Smooth muscle cell (in vitro differentiated cells): ENCODE results near the gene GPR137. TPM values are rescaled to one million over a fixed set of nuclear protein-coding genes. Genes with fewer than 3 reads are reported as not detected.

Source experiments
- DNase-seq: peaks from one replicate; lab custom pipeline; 2025; ENCODE audit not compliant: unreplicated experiment; lab: John Stamatoyannopoulos, UW
- H2AFZ ChIP-seq: fragments of 200-600 bp; sonication (generic); 2 replicates; pipeline ENCODE4 v1.6.0; 2016; ENCODE audit warnings: antibody characterized with exemption, low read depth, mild to moderate bottlenecking
- H3F3A ChIP-seq: fragments of 200-600 bp; sonication (generic); 2 replicates; pipeline ENCODE4 v1.6.0; 2017; ENCODE audit warnings: antibody characterized with exemption, low read depth
- H3K27ac ChIP-seq: fragments of 200-600 bp; sonication (generic); 2 replicates; pipeline ENCODE4 v1.5.1; 2016; ENCODE audit warnings: low read depth, mild to moderate bottlenecking
- H3K27me3 ChIP-seq: fragments of 200-600 bp; sonication (generic); 2 replicates; pipeline ENCODE4 v1.6.1; 2016; ENCODE audit warnings: low read depth, mild to moderate bottlenecking
- H3K36me3 ChIP-seq: fragments of 200-600 bp; sonication (generic); 2 replicates; pipeline ENCODE4 v1.5.1; 2016; ENCODE audit warnings: low read depth
- H3K4me1 ChIP-seq: fragments of 200-600 bp; sonication (generic); 2 replicates; pipeline ENCODE4 v1.5.1; 2016; ENCODE audit warnings: low read depth
- H3K4me2 ChIP-seq: fragments of 200-600 bp; sonication (generic); 2 replicates; pipeline ENCODE4 v1.6.0; 2016; ENCODE audit warnings: mild to moderate bottlenecking
- H3K4me3 ChIP-seq: fragments of 200-600 bp; sonication (generic); 2 replicates; pipeline ENCODE4 v1.5.1; 2016; ENCODE audit warnings: mild to moderate bottlenecking
- H3K79me2 ChIP-seq: fragments of 200-600 bp; sonication (generic); 2 replicates; pipeline ENCODE4 v1.6.0; 2016; ENCODE audit warnings: low read depth, mild to moderate bottlenecking
- H3K9ac ChIP-seq: fragments of 200-600 bp; sonication (generic); 2 replicates; pipeline ENCODE4 v1.6.0; 2016; ENCODE audit warnings: low read depth
- H3K9me3 ChIP-seq: fragments of 200-600 bp; sonication (generic); replicated peaks from 2 replicates; pipeline ENCODE4 v1.5.1; 2016; ENCODE audit warnings: low read depth
- H4K20me1 ChIP-seq: fragments of 200-600 bp; sonication (generic); 2 replicates; pipeline ENCODE4 v1.6.0; 2016; ENCODE audit warnings: low read depth
- WGBS: methylation state at CpG from one replicate; pipeline ENCODE4 v1.1.7; 2016; ENCODE audit warnings: low lambda C conversion rate; 5-methylcytosine and 5-hydroxymethylcytosine counted together
- polyA plus RNA-seq: library from polyadenylated mRNA; unstranded; fragments of >200 nt; fragmentation: Nextera tagmentation; extraction: Ambion mirVana; gene quantifications from 2 replicates; pipeline ENCODE4 v1.2.1, GENCODE V29; 2016
- total RNA-seq: library from RNA; depleted of rRNA; stranded (reverse); fragments of >200 nt; gene quantifications from 2 replicates; pipeline ENCODE4 v1.2.3, GENCODE V29; 2014
- TF ChIP-seq, protein P1 (sequence below): fragments of 200-600 bp; sonication (generic); IDR thresholded peaks from 2 replicates; pipeline ENCODE4 v1.5.1; 2017; ENCODE audit warnings: borderline replicate concordance, mild to moderate bottlenecking, antibody characterized with exemption; ENCODE audit not compliant: insufficient read depth, poor library complexity, severe bottlenecking

The GPR137 gene
- total and polyA plus RNA-seq, 2 experiments from 2014 or later: 17.3 to 69.0 TPM

DNA sequence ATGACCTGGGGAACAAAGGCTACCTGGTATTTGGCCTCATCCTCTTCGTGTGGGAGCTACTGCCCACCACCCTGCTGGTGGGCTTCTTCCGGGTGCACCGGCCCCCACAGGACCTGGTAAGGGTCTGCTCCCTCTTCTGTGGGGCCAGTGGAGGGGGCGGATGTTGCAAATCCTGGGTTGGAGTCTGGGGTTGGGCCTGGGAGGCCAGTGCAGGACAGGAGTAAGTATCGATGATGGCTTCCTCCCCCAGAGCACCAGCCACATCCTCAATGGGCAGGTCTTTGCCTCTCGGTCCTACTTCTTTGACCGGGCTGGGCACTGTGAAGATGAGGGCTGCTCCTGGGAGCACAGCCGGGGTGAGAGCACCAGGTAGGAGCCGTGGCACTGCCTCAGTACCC is 2.7 kb downstream of the GPR137 start:
- Histone ChIP-seq H3K27me3 (peaks cover 38% of the 10 kb centered on the region), H3K4me3 (no peak overlapping the region), H3K79me2 (peaks cover 9% of the 10 kb centered on the region), H2AFZ (no peak overlapping the region), H3K9me3 (no peaks in the 10 kb centered on the region), H3F3A (no peaks in the 10 kb centered on the region), H3K27ac (no peak overlapping the region), H3K4me1 (peaks cover 16% of the 10 kb centered on the region), H4K20me1 (peaks cover 20% of the 10 kb centered on the region), H3K36me3 (no peaks in the 10 kb centered on the region), H3K9ac (no peak overlapping the region), H3K4me2 (no peak overlapping the region)
- WGBS: 96% methylated on average over 9 of the region's 9 CpGs
- TF ChIP-seq, protein P1, sequence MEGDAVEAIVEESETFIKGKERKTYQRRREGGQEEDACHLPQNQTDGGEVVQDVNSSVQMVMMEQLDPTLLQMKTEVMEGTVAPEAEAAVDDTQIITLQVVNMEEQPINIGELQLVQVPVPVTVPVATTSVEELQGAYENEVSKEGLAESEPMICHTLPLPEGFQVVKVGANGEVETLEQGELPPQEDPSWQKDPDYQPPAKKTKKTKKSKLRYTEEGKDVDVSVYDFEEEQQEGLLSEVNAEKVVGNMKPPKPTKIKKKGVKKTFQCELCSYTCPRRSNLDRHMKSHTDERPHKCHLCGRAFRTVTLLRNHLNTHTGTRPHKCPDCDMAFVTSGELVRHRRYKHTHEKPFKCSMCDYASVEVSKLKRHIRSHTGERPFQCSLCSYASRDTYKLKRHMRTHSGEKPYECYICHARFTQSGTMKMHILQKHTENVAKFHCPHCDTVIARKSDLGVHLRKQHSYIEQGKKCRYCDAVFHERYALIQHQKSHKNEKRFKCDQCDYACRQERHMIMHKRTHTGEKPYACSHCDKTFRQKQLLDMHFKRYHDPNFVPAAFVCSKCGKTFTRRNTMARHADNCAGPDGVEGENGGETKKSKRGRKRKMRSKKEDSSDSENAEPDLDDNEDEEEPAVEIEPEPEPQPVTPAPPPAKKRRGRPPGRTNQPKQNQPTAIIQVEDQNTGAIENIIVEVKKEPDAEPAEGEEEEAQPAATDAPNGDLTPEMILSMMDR: no peak
- DNase-seq: no peak

DNA sequence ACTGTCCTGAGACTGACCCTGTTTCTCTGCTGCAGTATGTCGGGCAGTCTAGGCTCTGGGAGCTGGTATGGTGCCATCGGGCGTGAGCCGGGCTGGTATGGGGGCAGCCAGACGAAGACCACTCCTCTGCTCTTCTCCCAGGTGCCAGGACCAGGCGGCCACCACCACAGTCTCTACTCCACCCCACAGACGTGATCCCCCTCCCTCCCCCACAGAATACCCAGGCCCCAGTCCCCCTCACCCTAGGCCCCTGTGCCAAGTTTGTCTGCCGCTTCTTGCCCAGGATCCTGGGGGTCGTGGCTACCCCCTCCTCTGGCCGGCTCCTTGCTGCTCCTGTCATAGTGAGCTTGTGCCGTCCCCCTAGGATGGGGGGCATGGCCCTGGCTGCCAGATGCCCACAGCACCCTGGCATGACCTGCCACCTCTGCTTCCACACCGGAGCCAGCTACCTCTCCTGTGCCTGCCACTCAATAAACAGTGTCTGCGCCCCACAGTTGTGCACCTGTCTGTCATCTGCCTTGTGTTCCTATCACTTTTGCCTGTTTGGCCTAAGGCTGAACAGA is 3.4 kb downstream of the GPR137 start:
- DNase-seq: no peak
- Histone ChIP-seq H3F3A (no peaks in the 10 kb centered on the region), H2AFZ (no peak overlapping the region), H3K9me3 (no peaks in the 10 kb centered on the region), H3K4me1 (peaks cover 9% of the 10 kb centered on the region), H3K4me3 (no peak overlapping the region), H3K36me3 (no peaks in the 10 kb centered on the region), H3K27me3 (peaks cover 46% of the 10 kb centered on the region), H3K9ac (no peak overlapping the region), H3K79me2 (peaks cover 2% of the 10 kb centered on the region), H4K20me1 (peaks cover 20% of the 10 kb centered on the region), H3K4me2 (no peak overlapping the region), H3K27ac (no peak overlapping the region)
- TF ChIP-seq, protein P1: no peak
- WGBS: 95% methylated on average over 10 of the region's 13 CpGs

DNA sequence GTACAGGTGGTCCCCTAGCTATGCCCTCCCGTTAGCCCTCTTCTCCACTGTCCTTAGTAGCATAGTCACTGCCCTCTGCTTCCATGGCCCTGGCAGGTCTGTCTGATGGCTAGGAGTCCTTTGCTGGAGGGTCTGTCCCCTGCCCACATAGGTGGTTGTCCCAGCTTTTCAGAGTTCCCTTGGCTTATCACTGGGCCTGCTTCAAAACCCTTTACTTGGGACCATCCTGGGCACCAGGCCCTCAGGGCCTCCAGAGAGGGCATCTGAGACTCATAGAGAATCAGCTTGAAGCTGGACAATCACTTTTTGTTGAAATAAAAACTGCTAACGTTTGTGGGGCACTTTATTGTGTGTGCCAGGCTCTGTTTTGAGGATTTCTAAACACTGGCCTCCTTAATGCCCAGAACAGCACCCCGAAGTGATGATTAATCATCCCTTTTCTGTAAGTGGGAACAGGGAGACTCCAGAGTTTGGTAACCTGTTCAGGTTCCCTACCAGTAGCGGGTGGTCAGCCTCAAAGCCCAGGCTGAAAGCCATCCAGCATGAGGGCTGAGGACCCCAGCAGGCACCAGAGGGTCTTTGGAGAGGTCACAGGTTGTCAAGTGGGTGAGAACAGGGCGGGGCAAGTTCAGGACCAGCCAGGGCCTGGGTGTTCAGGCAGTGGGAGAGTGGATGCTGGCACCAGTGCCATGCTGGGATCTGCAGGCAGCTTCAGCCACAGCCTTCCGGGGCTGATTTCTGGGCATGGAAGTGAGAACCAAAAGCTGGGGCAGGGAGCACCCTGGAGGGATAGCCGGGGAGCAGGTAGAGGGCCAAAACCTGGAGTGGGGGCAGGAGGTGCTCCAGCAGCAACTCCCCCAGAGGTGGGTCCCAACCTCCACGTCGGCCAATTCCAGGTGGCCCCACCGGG is 5.0 kb downstream of the GPR137 start:
- 57% methylated on average over 10 of the region's 10 CpGs for WGBS
- peaks cover 20% of the 10 kb centered on the region for H4K20me1 ChIP-seq
- TF ChIP-seq, protein P1: no peak
- no peak overlapping the region for H3K4me2 ChIP-seq
- no peaks in the 10 kb centered on the region for H3K9me3 ChIP-seq
- H3K79me2 ChIP-seq: no peaks in the 10 kb centered on the region
- H3K4me3 ChIP-seq: no peak overlapping the region
- H2AFZ ChIP-seq: no peak overlapping the region
- no peaks in the 10 kb centered on the region for H3K36me3 ChIP-seq
- peaks cover 9% of the 10 kb centered on the region for H3K4me1 ChIP-seq
- H3F3A ChIP-seq: no peaks in the 10 kb centered on the region
- H3K9ac ChIP-seq: no peak overlapping the region
- H3K27me3 ChIP-seq: peaks cover 59% of the 10 kb centered on the region
- DNase-seq: no peak
- no peak overlapping the region for H3K27ac ChIP-seq
